DMS114 treated with DMSO at 0.1 percent for 48 hours (cell line): Measurements from ENCODE around the gene SEMA4D.

Experiments used
- DNase-seq: peaks from one replicate; lab custom pipeline; 2025; ENCODE audit not compliant: unreplicated experiment; lab: John Stamatoyannopoulos, UW

Gene SEMA4D

GRCh38 chr9:89466451-89467277 lies 31.2 kb downstream of the SEMA4D start:
- no peak for DNase-seq

- no peak for DNase-seq
Measured at GRCh38 chr9:89465726-89466308, 32.1 kb downstream of the SEMA4D start.

GRCh38 chr9:89465001-89465451 lies 32.9 kb downstream of the SEMA4D start:
- no peak for DNase-seq

- DNase-seq, result no peak
Measured at GRCh38 chr9:89464300-89464901, 33.5 kb downstream of the SEMA4D start.

- DNase-seq, result no peak
Measured at GRCh38 chr9:89462817-89463683, 34.9 kb downstream of the SEMA4D start.

GRCh38 chr9:89462199-89462598 lies 35.7 kb downstream of the SEMA4D start:
- DNase-seq, result no peak

- no peak for DNase-seq
Measured at GRCh38 chr9:89461265-89461664, 36.6 kb downstream of the SEMA4D start.

- DNase-seq, result no peak
Measured at GRCh38 chr9:89460551-89460950, 37.4 kb downstream of the SEMA4D start.

- DNase-seq, result no peak
Measured at GRCh38 chr9:89458768-89459496, 39.0 kb downstream of the SEMA4D start.

- DNase-seq, result no peak
Measured at GRCh38 chr9:89457376-89457855, 40.5 kb downstream of the SEMA4D start.

GRCh38 chr9:89455356-89455824 lies 42.5 kb downstream of the SEMA4D start:
- DNase-seq, result no peak

GRCh38 chr9:89454498-89455355 lies 43.2 kb downstream of the SEMA4D start:
- DNase-seq, result no peak

- DNase-seq, result no peak
Measured at GRCh38 chr9:89453452-89453851, 44.5 kb downstream of the SEMA4D start.

GRCh38 chr9:89452561-89452960 lies 45.4 kb downstream of the SEMA4D start:
- DNase-seq, result no peak

GRCh38 chr9:89450213-89450612 lies 47.7 kb downstream of the SEMA4D start:
- DNase-seq, result no peak

GRCh38 chr9:89449261-89449671 lies 48.6 kb downstream of the SEMA4D start:
- DNase-seq, result no peak

- DNase-seq, result no peak
Measured at GRCh38 chr9:89448821-89449220, 49.1 kb downstream of the SEMA4D start.

GRCh38 chr9:89448381-89448780 lies 49.5 kb downstream of the SEMA4D start:
- no peak for DNase-seq

- DNase-seq, result no peak
Measured at GRCh38 chr9:89447416-89447815, 50.5 kb downstream of the SEMA4D start.
